Neural cell (in vitro differentiated cells): Measurements from ENCODE around the gene LRRC18. TPM values are rescaled to one million over a fixed set of nuclear protein-coding genes. Genes with fewer than 3 reads are reported as not detected.

ENCODE experiments used
- H2AFZ ChIP-seq: fragments of 200-600, 300-800 bp; sonication (generic), shearing (Covaris generic); 2 replicates; pipeline ENCODE4 v1.6.0; 2014; ENCODE audit warnings: low read depth, mild to moderate bottlenecking, antibody characterized with exemption, low read length, moderate library complexity
- H3F3A ChIP-seq: fragments of 200-600 bp; shearing (Covaris generic); 2 replicates; pipeline ENCODE4 v1.6.1; 2016; ENCODE audit warnings: mild to moderate bottlenecking, moderate library complexity, mixed read lengths, antibody characterized with exemption, low read length; ENCODE audit not compliant: insufficient read depth, poor library complexity, severe bottlenecking
- H3K27ac ChIP-seq: fragments of 200-600, 300-800 bp; sonication (generic), shearing (Covaris generic); 2 replicates; pipeline ENCODE4 v1.5.1; 2014; ENCODE audit warnings: mild to moderate bottlenecking, low read length, moderate library complexity
- H3K27me3 ChIP-seq: fragments of 300-800, 200-600 bp; sonication (generic), shearing (Covaris generic); 2 replicates; pipeline ENCODE4 v1.6.0; 2014; ENCODE audit warnings: mild to moderate bottlenecking, low read depth, low read length, moderate library complexity; ENCODE audit not compliant: insufficient read depth
- H3K36me3 ChIP-seq: fragments of 300-800, 200-600 bp; sonication (generic), shearing (Covaris generic); 2 replicates; pipeline ENCODE4 v1.5.1; 2014; ENCODE audit warnings: mild to moderate bottlenecking, antibody characterized with exemption, low read length, moderate library complexity; ENCODE audit not compliant: insufficient read depth
- H3K4me2 ChIP-seq: fragments of 300-800, 200-600 bp; sonication (generic), shearing (Covaris generic); 2 replicates; pipeline ENCODE4 v1.6.0; 2014; ENCODE audit warnings: mild to moderate bottlenecking, low read length
- H3K4me3 ChIP-seq: fragments of 300-800, 200-600 bp; sonication (generic), shearing (Covaris generic); 2 replicates; pipeline ENCODE4 v1.5.1; 2014; ENCODE audit warnings: mild to moderate bottlenecking, low read length, moderate library complexity
- H3K79me2 ChIP-seq: fragments of 200-600 bp; shearing (Covaris generic); replicated peaks from 2 replicates; pipeline ENCODE4 v1.6.0; 2014; ENCODE audit warnings: mild to moderate bottlenecking, low read length, moderate library complexity; ENCODE audit not compliant: insufficient read depth
- H3K9ac ChIP-seq: fragments of 300-800, 200-600 bp; sonication (generic), shearing (Covaris generic); 2 replicates; pipeline ENCODE4 v1.6.1; 2016; ENCODE audit warnings: mild to moderate bottlenecking, low read length, mixed read lengths
- H3K9me2 ChIP-seq: fragments of 200-600 bp; shearing (Covaris generic); 2 replicates; pipeline ENCODE4 v1.6.1; 2016; ENCODE audit warnings: mild to moderate bottlenecking, low read length, mixed read lengths; ENCODE audit not compliant: insufficient read depth
- H3K9me3 ChIP-seq: fragments of 200-600, 300-800 bp; sonication (generic), shearing (Covaris generic); 2 replicates; pipeline ENCODE4 v1.6.1; 2016; ENCODE audit warnings: mild to moderate bottlenecking, mixed run types, low read length, moderate library complexity, mixed read lengths
- H4K20me1 ChIP-seq: fragments of 200-600 bp; shearing (Covaris generic); 2 replicates; pipeline ENCODE4 v1.6.1; 2016; ENCODE audit warnings: mild to moderate bottlenecking, mixed run types; ENCODE audit not compliant: insufficient read depth
- CTCF ChIP-seq: fragments of 450-650 bp; IDR thresholded peaks from 2 replicates; pipeline ENCODE4 v1.5.1; 2014; ENCODE audit warnings: antibody characterized with exemption, mild to moderate bottlenecking, moderate library complexity; ENCODE audit not compliant: poor library complexity, severe bottlenecking
- EP300 ChIP-seq: fragments of 450-650 bp; conservative IDR thresholded peaks from 2 replicates; pipeline ENCODE4 v1.6.1; 2014; ENCODE audit warnings: antibody characterized with exemption, mild to moderate bottlenecking, moderate library complexity; ENCODE audit not compliant: poor library complexity, severe bottlenecking
- EZH2 ChIP-seq: fragments of 200-600, 300-800 bp; shearing (Covaris generic), sonication (generic); IDR thresholded peaks from 2 replicates; pipeline ENCODE4 v1.6.1; 2014; ENCODE audit warnings: antibody characterized with exemption, low read length, borderline replicate concordance, mild to moderate bottlenecking; ENCODE audit not compliant: insufficient read depth, poor library complexity, severe bottlenecking
- MXI1 ChIP-seq: fragments of 450-650 bp; conservative IDR thresholded peaks from 2 replicates; pipeline ENCODE4 v1.6.1; 2014; ENCODE audit warnings: antibody characterized with exemption, mild to moderate bottlenecking; ENCODE audit not compliant: poor library complexity, severe bottlenecking
- POLR2AphosphoS5 ChIP-seq: IDR thresholded peaks from 2 replicates; pipeline ENCODE4 v1.6.1; 2012
- RAD21 ChIP-seq: fragments of 450-650 bp; conservative IDR thresholded peaks from 2 replicates; pipeline ENCODE4 v1.6.1; 2014; ENCODE audit warnings: antibody characterized with exemption, mild to moderate bottlenecking, moderate library complexity
- REST ChIP-seq: IDR thresholded peaks from 2 replicates; pipeline ENCODE4 v1.6.1; 2012; ENCODE audit warnings: borderline replicate concordance
- SMC3 ChIP-seq: fragments of 450-650 bp; conservative IDR thresholded peaks from 2 replicates; pipeline ENCODE4 v1.6.1; 2014; ENCODE audit warnings: antibody characterized with exemption, mild to moderate bottlenecking, moderate library complexity; ENCODE audit not compliant: poor library complexity
- TAF1 ChIP-seq: IDR thresholded peaks from 2 replicates; pipeline ENCODE4 v1.6.1; 2012; ENCODE audit warnings: low read depth
- polyA plus RNA-seq: library from polyadenylated mRNA; depleted of rRNA; stranded (reverse); fragments of >200 nt; gene quantifications from 2 replicates; pipeline ENCODE4 v1.2.3, GENCODE V29; 2014

Gene LRRC18
- polyA plus RNA-seq, 1 donor from 2014 or later = not detected

- Histone ChIP-seq H3K4me3 (no peak overlapping the region), H3K27me3 (no peaks in the 10 kb centered on the region), H3K9me3 (no peaks in the 10 kb centered on the region), H3K9me2 (no peaks in the 10 kb centered on the region), H4K20me1 (no peaks in the 10 kb centered on the region), H3K27ac (no peak overlapping the region), H2AFZ (no peak overlapping the region), H3F3A (no peaks in the 10 kb centered on the region), H3K36me3 (no peaks in the 10 kb centered on the region), H3K79me2 (no peaks in the 10 kb centered on the region), H3K9ac (no peak overlapping the region), H3K4me2 (no peak overlapping the region)
- TF ChIP-seq SMC3 (no peak), RAD21 (no peak), MXI1 (no peak), POLR2AphosphoS5 (no peak), EZH2 (no peak), REST (no peak), EP300 (no peak), CTCF (no peak), TAF1 (no peak)
These were observed 48.5 kb downstream of the LRRC18 start for GRCh38 chr10:48890888-48891850.

- no peak overlapping the region for H3K4me2 ChIP-seq
- H3K9me3 ChIP-seq = no peaks in the 10 kb centered on the region
- no peak overlapping the region for H3K4me3 ChIP-seq
- H3K9me2 ChIP-seq = no peaks in the 10 kb centered on the region
- H3K79me2 ChIP-seq = no peaks in the 10 kb centered on the region
- no peaks in the 10 kb centered on the region for H3K36me3 ChIP-seq
- no peaks in the 10 kb centered on the region for H4K20me1 ChIP-seq
- H3K27me3 ChIP-seq = no peaks in the 10 kb centered on the region
- H3K9ac ChIP-seq = no peak overlapping the region
- no peak overlapping the region for H2AFZ ChIP-seq
- no peaks in the 10 kb centered on the region for H3F3A ChIP-seq
- TF ChIP-seq TAF1 (no peak), MXI1 (no peak), SMC3 (no peak), EZH2 (no peak), RAD21 (no peak), EP300 (no peak), REST (no peak), POLR2AphosphoS5 (no peak), CTCF (no peak)
- no peak overlapping the region for H3K27ac ChIP-seq
These were observed 51.7 kb downstream of the LRRC18 start for GRCh38 chr10:48887982-48888381.
